ENCODE results near the gene PADI1.

PADI1 gene

GRCh38 chr1:17274186-17275170 is 69.5 kb downstream of the PADI1 start:
- DNase-seq = peak in 2 of 3 experiments; percentile 11 to 16

- no peak for DNase-seq
Observed at GRCh38 chr1:17276568-17276967, 71.6 kb downstream of the PADI1 start.

- DNase-seq = no peak
Observed at GRCh38 chr1:17277511-17278159, 72.7 kb downstream of the PADI1 start.

- no peak for DNase-seq
Observed at GRCh38 chr1:17278996-17279830, 74.3 kb downstream of the PADI1 start.

GRCh38 chr1:17280436-17280835 is 75.5 kb downstream of the PADI1 start:
- no peak for DNase-seq

- DNase-seq = no peak
Observed at GRCh38 chr1:17280894-17281293, 76.0 kb downstream of the PADI1 start.

GRCh38 chr1:17281775-17282181 is 76.8 kb downstream of the PADI1 start:
- no peak for DNase-seq

- DNase-seq = no peak
Observed at GRCh38 chr1:17282836-17283235, 77.9 kb downstream of the PADI1 start.

GRCh38 chr1:17286646-17287045 is 81.7 kb downstream of the PADI1 start:
- DNase-seq = no peak

GRCh38 chr1:17287130-17287776 is 82.3 kb downstream of the PADI1 start:
- DNase-seq = no peak

- DNase-seq = no peak
Observed at GRCh38 chr1:17289721-17290120, 84.8 kb downstream of the PADI1 start.

- no peak for DNase-seq
Observed at GRCh38 chr1:17290553-17290952, 85.6 kb downstream of the PADI1 start.

- no peak for DNase-seq
Observed at GRCh38 chr1:17292299-17293160, 87.6 kb downstream of the PADI1 start.

- peak in 1 of 3 experiments; percentile 61 for DNase-seq
Observed at GRCh38 chr1:17293681-17294425, 88.9 kb downstream of the PADI1 start.

- DNase-seq = no peak
Observed at GRCh38 chr1:17295292-17295691, 90.4 kb downstream of the PADI1 start.

Data from NCI-H1417 (cell line).